ENCODE data around the gene CRKL. TPM values are rescaled to one million over a fixed set of nuclear protein-coding genes. Genes with fewer than 3 reads are reported as not detected.

The CRKL gene
- total and polyA plus RNA-seq, 9 donors = 36.4 to 56.8 (median 45.2) TPM

DNA sequence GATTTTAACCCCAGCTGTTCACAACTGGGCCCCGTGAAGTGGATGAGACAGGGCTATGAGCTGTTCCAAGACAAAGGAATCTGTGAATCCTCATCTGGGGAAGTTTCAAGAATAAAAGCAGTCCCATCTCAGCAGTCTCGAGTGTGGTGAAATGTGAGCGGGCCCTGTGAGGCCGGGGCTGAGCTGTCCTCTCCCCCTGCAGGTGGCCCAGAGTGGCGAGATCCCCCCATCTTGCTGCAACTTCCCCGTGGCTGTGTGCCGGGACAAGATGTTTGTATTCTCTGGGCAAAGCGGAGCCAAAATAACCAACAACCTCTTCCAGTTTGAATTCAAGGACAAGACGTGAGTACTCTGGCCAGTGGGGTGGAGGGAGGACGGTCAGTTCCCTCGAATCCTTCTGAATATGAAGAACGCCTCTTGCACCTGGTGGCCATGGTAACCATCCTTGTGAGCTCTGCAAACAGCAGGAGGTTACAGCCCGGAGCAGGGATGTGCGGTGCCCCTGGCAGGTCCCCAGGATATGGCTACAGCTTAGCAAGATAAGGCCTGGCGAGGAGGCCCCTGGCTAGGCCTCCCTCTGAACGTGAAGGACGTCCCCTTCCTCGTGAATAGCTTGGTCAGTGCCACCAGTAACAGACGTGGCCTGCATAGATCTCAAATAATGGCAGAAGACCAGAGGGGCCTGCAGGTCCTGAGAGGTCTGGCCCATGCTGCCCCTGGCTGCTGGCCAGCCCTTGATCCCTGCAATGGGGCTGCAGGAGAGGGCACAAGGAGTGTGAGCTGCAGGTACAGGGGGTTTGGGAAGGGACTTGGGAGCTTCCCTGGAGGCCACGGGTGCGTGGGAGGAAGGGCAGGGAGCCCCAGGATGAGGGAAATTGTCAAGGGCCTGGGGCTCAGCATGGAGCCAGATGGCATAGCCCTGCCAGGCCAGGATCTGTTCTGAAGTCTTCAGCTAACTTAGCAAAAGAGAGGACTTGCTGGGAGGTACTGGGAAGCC is 73.3 kb downstream of the CRKL start:
- Histone ChIP-seq H3K27me3 (ENCODE audit: control insufficient read depth, insufficient read depth, low read length) (no peaks in the 10 kb centered on the region), H3K4me1 (ENCODE audit: control insufficient read depth, insufficient read depth, low read length) (no peaks in the 10 kb centered on the region), H3K36me3 (ENCODE audit: control insufficient read depth, insufficient read depth, low read length) (peaks cover 73% of the 10 kb centered on the region), H3K9me3 (replicated peaks; ENCODE audit: control insufficient read depth, low read depth, low read length) (no peaks in the 10 kb centered on the region), H3K27ac (ENCODE audit: low read length) (no peak overlapping the region), H3K4me3 (ENCODE audit: low read length) (no peak overlapping the region)
- DNase-seq = no peak
- WGBS (ENCODE audit: insufficient coverage) = 85% methylated on average over 17 of the region's 21 CpGs

DNA sequence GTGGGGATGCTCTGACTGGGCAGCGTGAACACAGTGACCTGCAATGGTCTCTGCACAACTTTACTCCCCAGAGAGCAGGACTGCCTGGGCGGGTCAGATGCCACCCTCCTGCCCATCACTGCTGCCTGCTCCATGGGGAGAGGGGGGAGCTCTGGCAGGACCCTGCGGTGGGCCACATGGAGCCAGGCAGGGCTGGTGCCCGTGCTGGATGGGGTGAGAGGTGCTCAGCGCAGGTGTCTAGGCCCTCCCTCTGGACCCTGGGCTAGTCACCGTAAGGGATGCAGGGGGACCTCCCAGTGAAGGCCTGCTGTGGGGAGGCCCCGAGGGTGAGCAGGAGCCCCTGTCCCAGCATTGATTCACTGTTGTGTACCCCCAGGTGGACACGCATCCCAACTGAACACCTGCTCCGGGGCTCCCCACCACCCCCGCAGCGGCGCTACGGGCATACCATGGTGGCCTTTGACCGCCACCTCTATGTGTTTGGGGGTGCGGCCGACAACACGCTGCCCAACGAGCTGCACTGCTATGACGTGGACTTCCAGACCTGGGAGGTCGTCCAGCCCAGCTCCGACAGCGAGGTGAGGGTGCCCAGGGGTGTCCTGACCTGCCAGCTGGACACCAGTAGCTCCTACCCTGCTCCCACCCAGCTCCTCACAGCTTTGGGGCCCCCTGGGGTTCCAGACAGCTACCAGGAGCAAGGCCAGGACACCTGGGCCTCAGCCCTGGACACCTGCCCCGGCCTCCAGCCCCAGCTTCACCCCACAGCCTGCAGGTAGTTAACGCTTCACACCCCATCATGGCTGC is 74.2 kb downstream of the CRKL start:
- Histone ChIP-seq H3K9me3 (replicated peaks; ENCODE audit: control insufficient read depth, low read depth, low read length) (no peaks in the 10 kb centered on the region), H3K27ac (ENCODE audit: low read length) (no peak overlapping the region), H3K27me3 (ENCODE audit: control insufficient read depth, insufficient read depth, low read length) (no peaks in the 10 kb centered on the region), H3K4me3 (ENCODE audit: low read length) (no peak overlapping the region), H3K4me1 (ENCODE audit: control insufficient read depth, insufficient read depth, low read length) (no peaks in the 10 kb centered on the region), H3K36me3 (ENCODE audit: control insufficient read depth, insufficient read depth, low read length) (peaks cover 77% of the 10 kb centered on the region)
- WGBS (ENCODE audit: insufficient coverage) = 87% methylated on average over 24 of the region's 24 CpGs
- no peak for DNase-seq

DNA sequence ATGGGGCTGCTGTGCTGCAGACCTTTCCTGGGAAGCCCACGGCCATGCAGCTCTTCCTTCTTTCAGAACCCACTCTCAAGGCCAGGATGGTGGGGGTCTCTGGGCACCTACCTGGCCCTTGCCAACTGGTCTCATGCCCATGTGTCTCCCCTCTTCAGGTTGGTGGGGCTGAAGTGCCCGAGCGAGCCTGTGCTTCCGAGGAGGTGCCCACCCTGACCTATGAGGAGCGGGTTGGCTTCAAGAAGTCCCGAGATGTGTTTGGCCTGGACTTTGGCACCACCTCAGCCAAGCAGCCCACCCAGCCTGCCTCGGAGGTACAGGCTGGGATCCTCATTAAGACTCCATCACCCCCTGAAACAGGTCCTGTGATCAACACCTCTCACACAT is 74.8 kb downstream of the CRKL start:
- Histone ChIP-seq H3K27ac (ENCODE audit: low read length) (no peak overlapping the region), H3K27me3 (ENCODE audit: control insufficient read depth, insufficient read depth, low read length) (no peaks in the 10 kb centered on the region), H3K4me3 (ENCODE audit: low read length) (no peak overlapping the region), H3K36me3 (ENCODE audit: control insufficient read depth, insufficient read depth, low read length) (peaks cover 83% of the 10 kb centered on the region), H3K4me1 (ENCODE audit: control insufficient read depth, insufficient read depth, low read length) (no peaks in the 10 kb centered on the region), H3K9me3 (replicated peaks; ENCODE audit: control insufficient read depth, low read depth, low read length) (no peaks in the 10 kb centered on the region)
- DNase-seq = no peak
- WGBS (ENCODE audit: insufficient coverage) = 90% methylated on average over 7 of the region's 7 CpGs

DNA sequence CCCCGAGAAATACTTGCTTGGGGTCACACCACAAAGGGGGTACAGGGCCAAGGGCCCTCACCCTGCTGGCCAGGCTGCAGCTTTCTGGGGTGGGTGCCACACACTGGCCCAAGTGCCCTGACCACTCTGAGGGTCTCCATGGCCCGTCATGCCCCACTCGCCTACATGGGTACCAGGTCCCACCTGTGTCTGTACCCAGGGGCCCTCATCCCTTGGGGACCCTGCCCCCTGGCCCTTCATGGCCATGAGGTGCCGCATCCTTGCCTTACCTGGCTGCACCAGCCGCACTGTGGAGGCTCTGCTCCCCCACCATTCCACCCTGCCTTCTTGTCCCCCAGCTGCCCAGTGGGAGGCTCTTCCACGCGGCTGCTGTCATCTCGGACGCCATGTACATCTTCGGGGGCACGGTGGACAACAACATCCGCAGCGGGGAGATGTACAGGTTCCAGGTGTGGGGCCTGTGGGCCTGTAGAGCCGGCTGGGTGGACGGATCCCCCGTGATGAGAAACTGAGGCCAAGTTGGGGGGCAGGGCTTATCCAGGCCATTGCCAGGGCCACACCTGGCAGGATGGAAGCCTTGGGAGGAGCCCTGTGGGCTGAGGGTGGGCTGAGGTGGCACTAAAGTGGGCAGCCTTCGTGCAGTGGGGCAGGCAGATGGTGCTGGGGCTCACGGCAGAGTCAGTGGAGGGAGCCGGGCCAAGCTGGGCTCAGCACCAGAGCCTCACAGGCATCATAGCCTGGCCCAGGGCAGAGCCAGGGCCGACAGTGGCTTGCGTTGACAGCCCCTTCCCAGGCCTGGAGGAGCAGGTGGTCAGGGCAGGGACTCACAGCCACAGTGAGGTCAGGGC is 75.5 kb downstream of the CRKL start:
- Histone ChIP-seq H3K27me3 (ENCODE audit: control insufficient read depth, insufficient read depth, low read length) (no peaks in the 10 kb centered on the region), H3K4me1 (ENCODE audit: control insufficient read depth, insufficient read depth, low read length) (no peaks in the 10 kb centered on the region), H3K27ac (ENCODE audit: low read length) (no peak overlapping the region), H3K9me3 (replicated peaks; ENCODE audit: control insufficient read depth, low read depth, low read length) (no peaks in the 10 kb centered on the region), H3K36me3 (ENCODE audit: control insufficient read depth, insufficient read depth, low read length) (peaks cover 84% of the 10 kb centered on the region), H3K4me3 (ENCODE audit: low read length) (no peak overlapping the region)
- 81% methylated on average over 18 of the region's 21 CpGs for WGBS (ENCODE audit: insufficient coverage)
- DNase-seq = no peak

DNA sequence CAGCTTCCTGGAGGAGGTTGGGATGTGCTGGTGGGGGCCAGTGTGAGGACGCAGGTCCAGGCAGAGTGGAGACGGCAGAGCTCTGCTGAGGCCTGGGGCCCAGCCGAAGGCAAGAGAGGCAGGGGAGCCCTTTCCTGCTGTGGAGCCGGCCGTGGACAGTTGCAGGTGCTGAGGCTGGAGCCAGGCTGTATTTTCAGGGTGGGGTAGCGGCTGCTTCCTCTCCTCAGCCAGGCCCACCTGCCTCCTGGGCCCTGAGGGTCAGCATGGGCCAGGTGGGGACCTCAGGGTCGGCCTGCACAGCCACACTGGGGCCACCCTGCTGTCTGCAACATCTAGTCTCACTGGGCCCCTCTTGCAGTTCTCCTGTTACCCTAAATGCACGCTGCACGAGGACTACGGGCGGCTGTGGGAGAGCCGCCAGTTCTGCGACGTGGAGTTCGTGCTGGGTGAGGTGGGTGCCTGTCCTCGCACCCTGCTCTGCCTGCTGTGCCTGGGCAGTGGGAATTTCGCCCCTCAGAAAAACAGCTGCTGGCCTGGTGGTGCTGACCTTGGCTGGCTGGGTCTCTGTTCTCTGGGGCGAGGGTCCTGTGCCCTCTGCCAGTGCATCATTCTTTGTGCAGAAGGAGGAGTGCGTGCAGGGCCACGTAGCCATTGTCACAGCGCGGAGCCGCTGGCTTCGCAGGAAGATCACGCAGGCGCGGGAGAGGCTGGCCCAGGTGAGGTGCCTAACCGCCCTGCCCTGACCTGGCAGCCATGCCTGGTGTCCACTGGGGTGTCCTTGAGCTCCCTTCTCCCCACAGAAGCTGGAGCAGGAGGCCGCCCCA is 76.3 kb downstream of the CRKL start:
- no peaks in the 10 kb centered on the region for H3K27me3 ChIP-seq (ENCODE audit: control insufficient read depth, insufficient read depth, low read length)
- DNase-seq = no peak
- H3K9me3 ChIP-seq (replicated peaks; ENCODE audit: control insufficient read depth, low read depth, low read length) = no peaks in the 10 kb centered on the region
- no peaks in the 10 kb centered on the region for H3K4me1 ChIP-seq (ENCODE audit: control insufficient read depth, insufficient read depth, low read length)
- 86% methylated on average over 26 of the region's 29 CpGs for WGBS (ENCODE audit: insufficient coverage)
- no peak overlapping the region for H3K27ac ChIP-seq (ENCODE audit: low read length)
- H3K36me3 ChIP-seq (ENCODE audit: control insufficient read depth, insufficient read depth, low read length) = peaks cover 84% of the 10 kb centered on the region
- H3K4me3 ChIP-seq (ENCODE audit: low read length) = no peak overlapping the region

DNA sequence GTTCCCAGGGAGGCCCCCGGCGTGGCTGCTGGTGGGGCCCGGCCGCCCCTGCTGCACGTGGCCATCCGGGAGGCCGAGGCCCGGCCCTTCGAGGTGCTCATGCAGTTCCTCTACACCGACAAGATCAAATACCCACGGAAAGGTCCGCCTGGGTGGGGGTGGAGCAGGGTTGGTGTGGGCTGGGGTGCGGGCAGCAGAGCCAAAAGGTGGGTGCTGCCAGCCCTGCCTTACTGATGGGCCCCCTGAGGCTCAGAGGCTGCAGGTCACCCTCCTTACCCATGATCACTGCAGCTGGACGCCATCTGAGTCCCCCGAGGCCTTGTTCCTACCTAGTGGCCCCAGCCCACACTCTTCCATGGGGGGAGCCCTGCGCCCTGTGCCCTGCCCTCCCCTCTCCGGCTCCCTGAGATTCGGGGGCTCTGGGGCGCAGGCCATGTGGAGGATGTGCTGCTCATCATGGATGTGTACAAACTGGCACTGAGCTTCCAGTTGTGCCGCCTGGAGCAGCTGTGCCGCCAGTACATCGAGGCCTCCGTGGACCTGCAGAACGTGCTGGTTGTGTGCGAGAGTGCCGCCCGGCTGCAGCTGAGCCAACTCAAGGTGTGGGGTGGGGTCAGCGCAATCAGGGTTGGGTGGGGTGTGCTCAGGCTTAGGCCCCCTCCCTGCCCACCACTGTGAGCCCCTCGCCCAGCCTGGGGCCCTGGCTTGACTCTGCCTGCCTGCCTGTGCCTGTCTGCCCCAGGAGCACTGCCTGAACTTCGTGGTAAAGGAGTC is 77.1 kb downstream of the CRKL start:
- Histone ChIP-seq H3K4me1 (ENCODE audit: control insufficient read depth, insufficient read depth, low read length) (no peaks in the 10 kb centered on the region), H3K27me3 (ENCODE audit: control insufficient read depth, insufficient read depth, low read length) (no peaks in the 10 kb centered on the region), H3K9me3 (replicated peaks; ENCODE audit: control insufficient read depth, low read depth, low read length) (no peaks in the 10 kb centered on the region), H3K27ac (ENCODE audit: low read length) (no peak overlapping the region), H3K4me3 (ENCODE audit: low read length) (no peak overlapping the region), H3K36me3 (ENCODE audit: control insufficient read depth, insufficient read depth, low read length) (peaks cover 86% of the 10 kb centered on the region)
- WGBS (ENCODE audit: insufficient coverage) = 87% methylated on average over 20 of the region's 30 CpGs
- DNase-seq = no peak

DNA sequence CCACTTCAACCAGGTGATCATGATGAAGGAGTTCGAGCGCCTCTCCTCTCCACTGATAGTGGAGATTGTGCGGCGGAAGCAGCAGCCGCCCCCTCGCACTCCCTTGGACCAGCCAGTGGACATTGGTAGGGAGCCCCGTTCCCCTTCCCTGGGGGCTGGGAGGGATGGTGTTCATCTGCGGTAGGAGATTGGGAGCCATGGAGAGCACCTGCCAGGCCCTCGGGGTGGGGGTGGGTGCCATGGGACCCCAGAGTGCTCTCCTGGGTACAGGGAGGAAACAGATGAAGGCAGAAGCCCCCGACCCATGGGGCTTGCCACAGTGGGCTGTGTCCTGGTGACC is 77.7 kb downstream of the CRKL start:
- Histone ChIP-seq H3K27me3 (ENCODE audit: control insufficient read depth, insufficient read depth, low read length) (no peaks in the 10 kb centered on the region), H3K36me3 (ENCODE audit: control insufficient read depth, insufficient read depth, low read length) (peaks cover 88% of the 10 kb centered on the region), H3K4me3 (ENCODE audit: low read length) (no peak overlapping the region), H3K4me1 (ENCODE audit: control insufficient read depth, insufficient read depth, low read length) (no peaks in the 10 kb centered on the region), H3K27ac (ENCODE audit: low read length) (no peak overlapping the region), H3K9me3 (replicated peaks; ENCODE audit: control insufficient read depth, low read depth, low read length) (no peaks in the 10 kb centered on the region)
- DNase-seq = no peak
- WGBS (ENCODE audit: insufficient coverage) = 93% methylated on average over 5 of the region's 10 CpGs

DNA sequence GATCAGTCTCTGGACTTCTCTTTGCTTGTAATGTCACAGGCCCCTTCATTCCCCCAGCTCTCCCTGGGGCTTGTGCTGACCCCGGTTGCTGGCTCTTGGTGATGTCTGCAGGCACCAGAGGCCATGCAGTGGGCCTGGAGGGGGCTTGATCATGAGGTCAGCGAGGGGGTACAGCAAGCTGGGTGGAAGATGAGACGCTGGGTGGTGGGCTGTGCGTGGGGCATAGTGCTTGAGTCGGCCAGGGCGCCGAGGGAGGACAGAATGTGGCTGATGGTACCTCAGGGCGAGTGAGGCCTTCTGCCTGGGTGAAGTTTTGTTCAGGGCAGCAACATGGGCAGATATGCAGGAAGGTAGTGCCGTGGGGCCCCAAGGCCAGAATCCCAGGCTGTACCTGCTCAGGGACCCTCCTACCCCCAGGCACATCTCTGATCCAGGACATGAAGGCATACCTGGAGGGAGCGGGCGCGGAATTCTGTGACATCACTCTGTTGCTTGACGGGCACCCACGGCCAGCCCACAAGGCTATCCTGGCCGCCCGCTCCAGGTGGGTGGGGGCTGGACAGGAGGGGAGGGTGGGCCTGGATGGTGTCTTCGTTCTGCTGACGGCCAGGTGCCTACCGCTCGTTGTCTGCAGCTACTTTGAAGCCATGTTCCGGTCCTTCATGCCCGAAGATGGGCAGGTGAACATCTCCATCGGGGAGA is 78.3 kb downstream of the CRKL start:
- WGBS (ENCODE audit: insufficient coverage) = 86% methylated on average over 22 of the region's 23 CpGs
- no peaks in the 10 kb centered on the region for H3K27me3 ChIP-seq (ENCODE audit: control insufficient read depth, insufficient read depth, low read length)
- peaks cover 88% of the 10 kb centered on the region for H3K36me3 ChIP-seq (ENCODE audit: control insufficient read depth, insufficient read depth, low read length)
- DNase-seq = no peak
- no peak overlapping the region for H3K27ac ChIP-seq (ENCODE audit: low read length)
- H3K9me3 ChIP-seq (replicated peaks; ENCODE audit: control insufficient read depth, low read depth, low read length) = no peaks in the 10 kb centered on the region
- peaks cover 5% of the 10 kb centered on the region for H3K4me1 ChIP-seq (ENCODE audit: control insufficient read depth, insufficient read depth, low read length)
- H3K4me3 ChIP-seq (ENCODE audit: low read length) = no peak overlapping the region

Measured in muscle of leg (tissue), 11 donors.